Uterus (tissue), 4 donors: ENCODE data around the gene BCOR. TPM values are rescaled to one million over a fixed set of nuclear protein-coding genes. Genes with fewer than 3 reads are reported as not detected.
A peak's percentile ranks its signal among the peaks of the same experiment; 100 is the strongest.

Experiments used
- DNase-seq, 2 donors: peaks; one replicate each; pipeline ENCODE4 v3.0.0-alpha.2; 2019 to 2020
- H3K27ac ChIP-seq, 2 donors: fragments of 200-600 bp; sonication (generic); 1 replicate in 1 of 2; 2 replicates in 1 of 2; pipeline ENCODE4 v1.5.1; 2016 to 2018
- H3K27me3 ChIP-seq, 2 donors: fragments of 200-600 bp; sonication (generic); one replicate each; pipeline ENCODE4 v1.5.1; 2018 to 2019; ENCODE audit warnings: control low read depth in 1 of 2
- H3K36me3 ChIP-seq, 2 donors: fragments of 200-600 bp; sonication (generic); one replicate each; pipeline ENCODE4 v1.5.1; 2019; ENCODE audit warnings: control low read depth in 1 of 2
- H3K4me1 ChIP-seq, 2 donors: fragments of 200-600 bp; sonication (generic); one replicate each; pipeline ENCODE4 v1.5.1; 2018 to 2019; ENCODE audit warnings: control low read depth in 1 of 2
- H3K4me3 ChIP-seq, 2 donors: fragments of 200-600 bp; sonication (generic); 1 replicate in 1 of 2; 2 replicates in 1 of 2; pipeline ENCODE4 v1.5.1; 2018 to 2019; ENCODE audit warnings: mild to moderate bottlenecking in 1 of 2
- H3K9me3 ChIP-seq, 2 donors: fragments of 200-600 bp; sonication (generic); one replicate each; pipeline ENCODE4 v1.5.1; 2019; ENCODE audit warnings: control low read depth in 1 of 2
- CTCF ChIP-seq, 4 experiments: fragments of 200-600 bp in 2 of 4; fragments of 450-650 bp in 2 of 4; sonication (generic) in 2 of 4; IDR thresholded peaks; one replicate each; pipeline ENCODE4 v1.5.1; 2016 to 2019; ENCODE audit warnings: antibody characterized with exemption in 4 of 4, mild to moderate bottlenecking in 2 of 4, moderate library complexity in 1 of 4
- POLR2A ChIP-seq, 2 donors: fragments of 450-650 bp; IDR thresholded peaks; one replicate each; pipeline ENCODE4 v1.6.1; 2016; ENCODE audit warnings: antibody characterized with exemption in 2 of 2, mild to moderate bottlenecking in 1 of 2, moderate library complexity in 1 of 2
- intact Hi-C: fragments of 100-400 bp; cut with DNase I; formaldehyde crosslinking; loops from one replicate; pipeline ENCODE4 v1.15.1; 2023; ENCODE audit warnings: low total_unique reads
- total RNA-seq, 4 donors: library from RNA; depleted of rRNA in 3 of 4; stranded (reverse); fragments of >200 nt in 3 of 4; gene quantifications; one replicate each; pipeline versions ENCODE4 v1.1.0 to v1.2.4, GENCODE V29; 2014 to 2023
- donor health status: DM: yes; HTN: yes; CAD: no.

Gene BCOR
- total RNA-seq, 4 donors from 2014 or later = 10.0 to 42.4 (median 26.4) TPM

GRCh38 chrX:40145001-40145922, 47.5 kb upstream of the BCOR start:
- Histone ChIP-seq H3K27ac (peak overlapping the region; percentile 48 to 80), H3K4me1 (peaks cover 0 to 5% of the 10 kb centered on the region in 2 donors), H3K27me3 (no peaks in the 10 kb centered on the region), H3K9me3 (no peaks in the 10 kb centered on the region), H3K36me3 (no peaks in the 10 kb centered on the region), H3K4me3 (peak overlapping the region; percentile 30 to 47)
- TF ChIP-seq POLR2A (IDR thresholded peaks at IDR 0.05) (no peak), CTCF (IDR thresholded peaks at IDR 0.05) (no peak)
- DNase-seq = peak in 1 of 2 donors; percentile 46
- intact Hi-C loops = no loop called here

- intact Hi-C loops = no loop called here
- H3K27ac ChIP-seq = peak overlapping the region; percentile 48 to 80
- TF ChIP-seq CTCF (IDR thresholded peaks at IDR 0.05) (no peak), POLR2A (IDR thresholded peaks at IDR 0.05) (no peak)
- DNase-seq = no peak
- peaks cover 0 to 5% of the 10 kb centered on the region in 2 donors for H3K4me1 ChIP-seq
- H3K9me3 ChIP-seq = no peaks in the 10 kb centered on the region
- H3K4me3 ChIP-seq = peak overlapping the region in 1 of 2 donors; percentile 47
- H3K36me3 ChIP-seq = no peaks in the 10 kb centered on the region
- no peaks in the 10 kb centered on the region for H3K27me3 ChIP-seq
Measured at GRCh38 chrX:40144576-40144975, 46.8 kb upstream of the BCOR start.

GRCh38 chrX:40143987-40144386, 46.2 kb upstream of the BCOR start:
- Histone ChIP-seq H3K27me3 (no peaks in the 10 kb centered on the region), H3K4me3 (no peak overlapping the region), H3K9me3 (no peaks in the 10 kb centered on the region), H3K36me3 (no peaks in the 10 kb centered on the region), H3K4me1 (peaks cover 0 to 5% of the 10 kb centered on the region in 2 donors), H3K27ac (peak overlapping the region in 1 of 2 donors; percentile 80)
- intact Hi-C loops = no loop called here
- no peak for DNase-seq
- TF ChIP-seq CTCF (IDR thresholded peaks at IDR 0.05) (no peak), POLR2A (IDR thresholded peaks at IDR 0.05) (no peak)

GRCh38 chrX:40143001-40143400, 45.2 kb upstream of the BCOR start:
- TF ChIP-seq CTCF (IDR thresholded peaks at IDR 0.05) = no peak
- Histone ChIP-seq H3K27ac (no peak overlapping the region), H3K4me3 (no peak overlapping the region), H3K36me3 (no peaks in the 10 kb centered on the region), H3K9me3 (no peaks in the 10 kb centered on the region), H3K27me3 (no peaks in the 10 kb centered on the region), H3K4me1 (peaks cover 0 to 5% of the 10 kb centered on the region in 2 donors)
- intact Hi-C loops = no loop called here
- no peak for DNase-seq

GRCh38 chrX:40142417-40142816, 44.7 kb upstream of the BCOR start:
- intact Hi-C loops = no loop called here
- Histone ChIP-seq H3K9me3 (no peaks in the 10 kb centered on the region), H3K27ac (peak overlapping the region in 1 of 2 donors; percentile 80), H3K4me1 (peaks cover 0 to 5% of the 10 kb centered on the region in 2 donors), H3K27me3 (no peaks in the 10 kb centered on the region), H3K4me3 (no peak overlapping the region), H3K36me3 (no peaks in the 10 kb centered on the region)
- DNase-seq = no peak
- TF ChIP-seq POLR2A (IDR thresholded peaks at IDR 0.05) (no peak), CTCF (IDR thresholded peaks at IDR 0.05) (no peak)
